NCI-H2081 (cell line): ENCODE data around the gene TLX2.
"Not testable (repeated sequence)": the region's sequence is repeated elsewhere in the genome, so short reads cannot be mapped to it uniquely, and the experiment has no call there.

Experiments used
- DNase-seq, 2 experiments: peaks; one replicate each; lab custom pipeline; 2025; lab: John Stamatoyannopoulos, UW

TLX2 gene

GRCh38 chr2:74514368-74515270 lies at the start of gene TLX2:
Gene TLX2, plus strand, starts transcription at chr2:74514450. Its CDS starts 357 bp downstream, at chr2:74514807.
- DNase-seq = no peak

GRCh38 chr2:74470742-74471141 lies 43.5 kb upstream of the TLX2 start:
- not testable (repeated sequence) for DNase-seq

GRCh38 chr2:74471332-74472065 lies 42.8 kb upstream of the TLX2 start:
- DNase-seq = no peak

GRCh38 chr2:74472086-74472944 lies 41.9 kb upstream of the TLX2 start, which contains the start of gene MRPL53:
Gene MRPL53, minus strand, starts transcription at chr2:74472680. Its CDS starts 20 bp downstream, at chr2:74472660.
- DNase-seq = peak; percentile 94 to 95

- DNase-seq = no peak
These were observed 41.3 kb upstream of the TLX2 start for GRCh38 chr2:74472945-74473258.

GRCh38 chr2:74474481-74474880 lies 39.8 kb upstream of the TLX2 start:
- DNase-seq = no peak

- no peak for DNase-seq
These were observed 39.4 kb upstream of the TLX2 start for GRCh38 chr2:74474899-74475298.

- DNase-seq = no peak
These were observed 32.8 kb upstream of the TLX2 start for GRCh38 chr2:74481431-74481830.

- DNase-seq = peak; percentile 45 to 62
These were observed 32.1 kb upstream of the TLX2 start for GRCh38 chr2:74481961-74482800.

- DNase-seq = peak; percentile 92 to 96
These were observed 31.2 kb upstream of the TLX2 start, which contains the start of the genes CCDC142 and TTC31 for GRCh38 chr2:74482801-74483674. Gene CCDC142, minus strand, starts transcription at chr2:74482998. Its CDS starts 161 bp downstream, at chr2:74482837. Gene TTC31, plus strand, starts transcription at chr2:74483081. Its CDS starts 15 bp downstream, at chr2:74483096.

- DNase-seq = not testable (repeated sequence)
These were observed 30.5 kb upstream of the TLX2 start for GRCh38 chr2:74483675-74484164.

GRCh38 chr2:74486141-74486540 lies 28.1 kb upstream of the TLX2 start:
- DNase-seq = no peak

- DNase-seq = no peak
These were observed 25.4 kb upstream of the TLX2 start for GRCh38 chr2:74488643-74489481.

GRCh38 chr2:74489906-74490305 lies 24.3 kb upstream of the TLX2 start:
- no peak for DNase-seq

GRCh38 chr2:74491648-74492544 lies 22.4 kb upstream of the TLX2 start:
- no peak for DNase-seq

- no peak for DNase-seq
These were observed 20.7 kb upstream of the TLX2 start for GRCh38 chr2:74493546-74493945.

GRCh38 chr2:74495440-74495839 lies 18.8 kb upstream of the TLX2 start:
- DNase-seq = no peak
